GM23248 (cell line): ENCODE measurements around the gene ADAMTSL2. TPM values are rescaled to one million over a fixed set of nuclear protein-coding genes. Genes with fewer than 3 reads are reported as not detected.

Experiments
- DNase-seq: peaks from one replicate; pipeline ENCODE4 v3.0.0-alpha.2; 2015
- H2AFZ ChIP-seq: fragments of 200-600 bp; sonication (generic); 2 replicates; pipeline ENCODE4 v1.6.1; 2016; ENCODE audit warnings: antibody characterized with exemption
- H3F3A ChIP-seq: fragments of 200-600 bp; sonication (generic); 2 replicates; pipeline ENCODE4 v1.6.1; 2016; ENCODE audit warnings: mild to moderate bottlenecking, antibody characterized with exemption, mixed run types; ENCODE audit not compliant: insufficient read depth
- H3K27ac ChIP-seq: fragments of 200-600 bp; sonication (generic); 2 replicates; pipeline ENCODE4 v1.5.1; 2016; ENCODE audit warnings: mild to moderate bottlenecking
- H3K27me3 ChIP-seq: fragments of 200-600 bp; sonication (generic); replicated peaks from 2 replicates; pipeline ENCODE4 v1.6.1; 2016; ENCODE audit warnings: mild to moderate bottlenecking; ENCODE audit not compliant: insufficient read depth
- H3K36me3 ChIP-seq: fragments of 200-600 bp; sonication (generic); 2 replicates; pipeline ENCODE4 v1.6.1; 2016; ENCODE audit warnings: low read depth, mild to moderate bottlenecking
- H3K4me1 ChIP-seq: fragments of 200-600 bp; sonication (generic); 2 replicates; pipeline ENCODE4 v1.6.1; 2016; ENCODE audit warnings: mild to moderate bottlenecking; ENCODE audit not compliant: insufficient read depth
- H3K4me2 ChIP-seq: fragments of 200-600 bp; sonication (generic); one replicate; pipeline ENCODE4 v1.6.1; 2016; ENCODE audit warnings: mild to moderate bottlenecking; ENCODE audit not compliant: unreplicated experiment
- H3K4me3 ChIP-seq: fragments of 200-600 bp; sonication (generic); 2 replicates; pipeline ENCODE4 v1.5.1; 2016; ENCODE audit warnings: mild to moderate bottlenecking
- H3K79me2 ChIP-seq: fragments of 200-600 bp; sonication (generic); 2 replicates; pipeline ENCODE4 v1.6.1; 2016; ENCODE audit warnings: mild to moderate bottlenecking; ENCODE audit not compliant: insufficient read depth
- H3K9ac ChIP-seq: fragments of 200-600 bp; sonication (generic); 2 replicates; pipeline ENCODE4 v1.6.1; 2016; ENCODE audit warnings: mild to moderate bottlenecking
- H3K9me2 ChIP-seq: fragments of 200-600 bp; sonication (generic); 2 replicates; pipeline ENCODE4 v1.6.1; 2016; ENCODE audit warnings: mixed run types, mild to moderate bottlenecking, moderate library complexity; ENCODE audit not compliant: insufficient read depth
- H3K9me3 ChIP-seq: fragments of 200-600 bp; sonication (generic); one replicate; pipeline ENCODE4 v1.6.1; 2017; ENCODE audit warnings: low read depth
- H4K20me1 ChIP-seq: fragments of 200-600 bp; sonication (generic); 2 replicates; pipeline ENCODE4 v1.6.0; 2016; ENCODE audit not compliant: insufficient read depth
- EZH2 ChIP-seq: fragments of 200-600 bp; sonication (generic); IDR thresholded peaks from 2 replicates; pipeline ENCODE4 v1.6.1; 2018; ENCODE audit warnings: antibody characterized with exemption, mild to moderate bottlenecking; ENCODE audit not compliant: insufficient read depth, poor library complexity, severe bottlenecking
- EZH2phosphoT487 ChIP-seq: fragments of 200-600 bp; sonication (generic); IDR thresholded peaks from 2 replicates; pipeline ENCODE4 v1.6.1; 2018; ENCODE audit warnings: antibody characterized with exemption, moderate library complexity, mild to moderate bottlenecking, low read depth; ENCODE audit not compliant: insufficient read depth
- WGBS, 2 experiments: methylation state at CpG; one replicate each; pipeline ENCODE4 v1.1.6; 2015 to 2017; ENCODE audit warnings: low lambda C conversion rate in 2 of 2, low coverage in 1 of 2; ENCODE audit errors: missing lambda C conversion rate in 2 of 2; 5-methylcytosine and 5-hydroxymethylcytosine counted together
- in situ Hi-C: fragments of 300-500 bp; cut with MboI; formaldehyde crosslinking; loops from 2 replicates; pipeline ENCODE4 v1.15.0; 2020
- polyA plus RNA-seq: library from polyadenylated mRNA; unstranded; fragments of >200 nt; fragmentation: Nextera tagmentation; extraction: Ambion mirVana; gene quantifications from 2 replicates; pipeline ENCODE4 v1.2.1, GENCODE V29; 2016
- total RNA-seq: library from RNA; depleted of rRNA; stranded (reverse); fragments of >200 nt; shearing (Covaris generic); gene quantifications from 2 replicates; pipeline ENCODE4 v1.2.3, GENCODE V29; 2014

ADAMTSL2 gene
- total and polyA plus RNA-seq, 2 experiments from 2014 or later, result 0.11 TPM; not detected in 1

- Histone ChIP-seq H3K79me2 (no peaks in the 10 kb centered on the region), H3K4me3 (no peak overlapping the region), H3K9me3 (no peaks in the 10 kb centered on the region), H3K27me3 (peaks cover 9% of the 10 kb centered on the region; the same call in 1 of the 2 replicates), H3F3A (no peaks in the 10 kb centered on the region), H3K4me1 (no peaks in the 10 kb centered on the region), H3K36me3 (no peaks in the 10 kb centered on the region), H4K20me1 (no peaks in the 10 kb centered on the region), H3K27ac (no peak overlapping the region), H3K9me2 (no peaks in the 10 kb centered on the region), H3K9ac (no peak overlapping the region), H2AFZ (no peak overlapping the region), H3K4me2 (no peak overlapping the region)
- in situ Hi-C loops, result no loop called here
- DNase-seq, result no peak
- TF ChIP-seq EZH2 (no peak), EZH2phosphoT487 (no peak)
- WGBS, 2 experiments, result 65 to 66% methylated on average over 6 to 13 of the region's 13 CpGs
Measured at GRCh38 chr9:133542002-133542401, 7.5 kb downstream of the ADAMTSL2 start.

DNA sequence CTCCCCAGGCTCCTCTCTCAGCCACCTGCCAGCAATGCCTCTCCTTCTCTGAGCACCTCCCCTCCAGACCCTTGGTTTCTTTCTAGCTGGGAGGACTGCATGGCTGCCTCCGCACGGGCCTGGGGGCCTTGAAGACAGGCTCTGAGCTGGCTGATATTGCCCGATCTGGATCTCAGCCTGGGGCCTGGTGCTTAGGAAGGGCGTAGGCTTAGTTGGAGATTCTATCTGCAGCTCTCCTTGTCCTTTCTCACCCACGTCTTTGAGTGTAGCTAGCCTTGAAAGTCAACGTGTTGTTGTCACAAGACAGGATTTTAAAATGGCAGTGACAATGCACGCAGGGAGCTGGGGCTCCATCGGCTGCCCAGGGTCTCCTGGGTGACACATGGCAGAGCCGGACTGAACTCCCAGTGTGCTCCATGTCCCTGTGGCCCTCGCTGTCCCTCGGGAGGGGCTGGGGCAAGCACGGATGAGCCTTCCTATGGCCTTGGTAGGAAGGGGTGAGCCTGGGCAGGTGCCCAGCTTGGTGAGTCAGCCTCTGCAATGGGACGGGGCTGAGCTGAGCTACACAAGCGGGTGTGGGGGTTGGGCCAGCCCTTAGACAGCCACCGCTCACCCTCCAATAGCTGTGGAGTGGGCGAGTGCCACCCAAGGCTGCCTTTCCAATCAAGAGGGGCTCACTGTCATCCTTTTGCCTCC, 9.4 kb downstream of the ADAMTSL2 start:
- Histone ChIP-seq H3K9ac (no peak overlapping the region), H3K4me2 (no peak overlapping the region), H3K79me2 (no peaks in the 10 kb centered on the region), H3K36me3 (no peaks in the 10 kb centered on the region), H3K27ac (no peak overlapping the region), H4K20me1 (no peaks in the 10 kb centered on the region), H3K9me2 (no peaks in the 10 kb centered on the region), H3K4me1 (no peaks in the 10 kb centered on the region), H2AFZ (no peak overlapping the region), H3K9me3 (no peaks in the 10 kb centered on the region), H3F3A (no peaks in the 10 kb centered on the region), H3K4me3 (no peak overlapping the region), H3K27me3 (0 out of 2 replicates have a peak, but pooled peaks cover 4% of the 10 kb centered on the region)
- 61 to 65% methylated on average over 16 of the region's 16 CpGs for WGBS, 2 experiments
- in situ Hi-C loops, result no loop called here
- no peak for TF ChIP-seq EZH2
- no peak for TF ChIP-seq EZH2phosphoT487
- no peak for DNase-seq

DNA sequence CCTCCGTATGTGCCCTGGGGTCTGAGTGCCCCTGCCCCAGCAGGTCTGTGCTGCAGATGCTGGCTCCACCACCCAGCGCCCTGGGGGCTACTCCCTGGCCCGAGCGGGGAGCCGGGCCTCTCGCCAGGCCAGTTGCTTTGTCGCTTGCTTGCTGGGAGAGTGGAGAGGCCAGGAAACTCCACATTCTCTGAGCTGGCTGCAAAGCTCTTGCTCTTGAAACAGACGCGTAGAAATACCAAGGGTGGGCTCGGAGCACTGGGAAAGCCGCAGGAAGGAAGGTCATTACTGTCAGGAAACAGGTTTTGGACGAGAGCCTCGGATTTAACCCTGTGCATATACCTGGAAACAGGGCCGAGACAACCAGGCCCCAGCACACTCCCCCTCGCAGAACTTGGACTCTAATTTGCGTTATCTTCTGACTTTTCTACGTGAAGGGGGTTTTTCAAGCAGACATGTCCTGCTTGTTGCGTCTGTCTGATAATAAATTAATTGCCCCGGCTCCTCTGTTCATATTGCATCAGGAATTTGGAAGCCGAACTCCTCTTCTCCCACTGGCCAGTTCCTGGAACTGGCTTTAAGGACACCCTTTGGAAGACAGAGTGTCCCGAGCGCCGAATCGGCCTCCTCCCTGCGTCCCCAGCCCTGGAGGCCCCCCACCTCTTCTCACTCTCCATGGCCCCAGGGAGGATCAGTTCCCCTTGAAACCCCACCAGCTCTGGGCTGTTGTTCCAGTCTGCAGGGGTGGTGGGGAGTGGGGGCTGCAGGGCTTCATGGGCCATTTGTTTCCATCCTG, 11.2 kb downstream of the ADAMTSL2 start:
- in situ Hi-C loops, result no loop called here
- H3K4me2 ChIP-seq, result no peak overlapping the region

DNA sequence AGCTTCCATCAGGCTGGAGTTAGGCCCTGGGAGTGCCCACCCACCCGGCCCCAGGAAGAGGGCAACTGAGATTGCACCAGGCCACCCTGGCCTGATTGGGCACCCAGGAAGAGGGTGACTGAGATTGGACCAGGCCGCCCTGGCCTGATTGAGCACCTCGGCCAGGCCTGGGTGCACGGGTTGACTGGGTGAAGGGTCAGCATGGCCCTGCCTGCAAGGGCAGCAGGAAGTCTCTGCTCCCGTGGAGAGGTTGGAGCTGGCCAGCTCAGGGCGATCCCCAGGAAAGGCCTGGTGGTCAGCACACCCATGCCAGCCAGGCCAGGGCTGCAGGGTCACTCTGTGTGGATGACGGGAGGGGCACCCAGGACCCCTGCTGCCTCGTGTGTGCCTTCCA, 11.8 kb downstream of the ADAMTSL2 start:
- Histone ChIP-seq H3K27ac (no peak overlapping the region), H3K4me2 (no peak overlapping the region), H3K9ac (no peak overlapping the region), H3K9me2 (no peaks in the 10 kb centered on the region), H3K4me3 (no peak overlapping the region), H3K79me2 (no peaks in the 10 kb centered on the region), H3F3A (no peaks in the 10 kb centered on the region), H3K27me3 (no peaks in the 10 kb centered on the region), H4K20me1 (no peaks in the 10 kb centered on the region), H3K9me3 (no peaks in the 10 kb centered on the region), H3K4me1 (no peaks in the 10 kb centered on the region), H2AFZ (no peak overlapping the region), H3K36me3 (no peaks in the 10 kb centered on the region)
- DNase-seq, result no peak
- in situ Hi-C loops, result no loop called here
- TF ChIP-seq EZH2, result no peak
- no peak for TF ChIP-seq EZH2phosphoT487
- WGBS, 2 experiments, result 57 to 61% methylated on average over 8 of the region's 8 CpGs

More for the DNA sequence above, 11.2 kb downstream of the ADAMTSL2 start:
- H3K9ac ChIP-seq, result no peak overlapping the region
- no peak overlapping the region for H3K4me3 ChIP-seq
- no peaks in the 10 kb centered on the region for H3K9me2 ChIP-seq
- TF ChIP-seq EZH2, result no peak
- no peak for TF ChIP-seq EZH2phosphoT487
- no peaks in the 10 kb centered on the region for H3K9me3 ChIP-seq
- H3K4me1 ChIP-seq, result no peaks in the 10 kb centered on the region
- no peaks in the 10 kb centered on the region for H3K27me3 ChIP-seq
- H3K36me3 ChIP-seq, result no peaks in the 10 kb centered on the region
- H3K79me2 ChIP-seq, result no peaks in the 10 kb centered on the region
- no peaks in the 10 kb centered on the region for H4K20me1 ChIP-seq
- H2AFZ ChIP-seq, result no peak overlapping the region
- no peak overlapping the region for H3K27ac ChIP-seq
- no peaks in the 10 kb centered on the region for H3F3A ChIP-seq
- no peak for DNase-seq
- WGBS, 2 experiments, result 57 to 59% methylated on average over 24 to 25 of the region's 25 CpGs
